ENCODE measurements around the gene DNAAF3.
"Not testable (repeated sequence)": the region's sequence is repeated elsewhere in the genome, so short reads cannot be mapped to it uniquely, and the experiment has no call there.

DNAAF3 gene

DNA sequence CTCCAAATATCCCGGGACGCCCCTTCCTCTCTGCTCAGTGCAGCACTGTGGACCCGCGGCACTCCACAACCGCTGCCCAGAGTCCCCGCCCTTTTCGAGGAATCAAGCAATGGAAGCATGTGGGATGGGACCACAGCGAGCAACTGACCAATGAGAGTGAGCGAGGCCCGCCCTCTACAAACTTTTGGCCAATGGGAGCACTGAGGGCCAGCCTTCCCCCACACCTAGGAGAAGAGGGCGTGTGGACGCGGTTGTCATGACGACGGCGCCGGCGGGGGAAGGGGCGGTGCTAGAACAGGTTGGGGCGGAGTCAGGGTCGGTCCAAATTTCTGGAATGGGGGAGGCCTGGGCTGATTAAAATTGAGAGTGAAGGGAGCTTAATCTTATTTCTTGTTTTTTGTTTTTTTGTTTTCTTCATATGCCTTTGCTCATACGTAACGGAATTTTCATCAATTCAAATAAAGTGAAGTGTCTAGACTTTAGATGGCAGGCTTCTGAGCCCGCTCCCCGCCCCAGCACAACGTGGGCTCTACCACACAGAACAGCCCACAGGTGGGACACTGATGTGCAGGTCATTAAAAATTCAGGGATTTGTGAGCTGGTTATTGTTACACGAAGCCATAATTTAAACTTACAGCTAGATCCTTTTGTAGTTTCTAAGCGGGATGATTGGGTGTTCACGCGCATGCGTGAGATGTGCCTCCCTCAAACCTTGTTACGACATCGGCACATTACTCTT lies at the start of gene DNAAF3:
TSS of gene DNAAF3 (minus strand) at position 84 of the 739 bp plus-strand sequence. CDS start 200 bp downstream, outside the sequence.
- peak; percentile 94 for DNase-seq

GRCh38 chr19:55213547-55213946 lies 47.1 kb upstream of the DNAAF3 start:
- DNase-seq, result no peak

- no peak for DNase-seq
Measured at GRCh38 chr19:55212447-55212846, 46.0 kb upstream of the DNAAF3 start.

DNA sequence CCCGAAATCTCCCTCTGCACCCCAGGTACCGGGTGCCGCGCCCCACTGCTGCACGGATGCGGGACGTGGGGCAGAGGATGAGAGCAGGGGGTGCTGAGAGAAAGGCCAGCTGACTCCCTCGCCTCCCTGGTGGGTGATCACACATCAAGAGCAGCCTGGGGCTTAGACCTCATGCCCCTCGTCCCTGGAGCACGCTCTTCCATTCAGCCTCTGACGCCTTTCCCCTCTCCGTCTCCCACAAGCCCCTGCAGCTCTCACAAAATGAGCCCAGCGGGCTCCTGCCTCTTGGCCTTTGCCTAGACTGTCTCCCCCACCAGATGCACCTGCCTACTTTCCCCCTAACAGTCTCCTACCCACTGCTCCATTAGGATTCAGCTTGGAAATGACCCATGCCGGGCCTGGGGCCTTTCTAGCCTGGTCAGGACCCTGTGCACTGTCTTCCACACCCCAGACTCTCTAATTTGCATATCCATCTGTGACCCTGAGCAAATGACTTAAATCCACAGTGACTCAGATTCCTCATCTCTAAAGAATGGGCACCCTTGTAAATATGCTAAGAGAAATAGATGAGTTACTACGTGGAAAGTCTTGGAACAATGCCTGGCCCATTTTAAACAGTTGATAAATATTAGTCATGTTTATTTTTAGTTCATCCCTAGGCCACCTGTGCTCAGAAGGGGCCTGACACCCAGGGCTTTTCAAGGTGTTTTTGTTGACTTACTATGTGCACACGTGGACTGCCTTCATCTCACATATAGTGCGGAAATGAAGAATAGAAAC lies 43.5 kb upstream of the DNAAF3 start:
- peak; percentile 34 for DNase-seq

GRCh38 chr19:55208880-55209692 lies 42.7 kb upstream of the DNAAF3 start, which contains the start of gene PTPRH:
Gene PTPRH (minus strand): TSS chr19:55209501. CDS start chr19:55209433, 68 bp downstream.
- DNase-seq, result no peak

GRCh38 chr19:55206664-55207500 lies 40.5 kb upstream of the DNAAF3 start:
- DNase-seq, result peak; percentile 22

DNA sequence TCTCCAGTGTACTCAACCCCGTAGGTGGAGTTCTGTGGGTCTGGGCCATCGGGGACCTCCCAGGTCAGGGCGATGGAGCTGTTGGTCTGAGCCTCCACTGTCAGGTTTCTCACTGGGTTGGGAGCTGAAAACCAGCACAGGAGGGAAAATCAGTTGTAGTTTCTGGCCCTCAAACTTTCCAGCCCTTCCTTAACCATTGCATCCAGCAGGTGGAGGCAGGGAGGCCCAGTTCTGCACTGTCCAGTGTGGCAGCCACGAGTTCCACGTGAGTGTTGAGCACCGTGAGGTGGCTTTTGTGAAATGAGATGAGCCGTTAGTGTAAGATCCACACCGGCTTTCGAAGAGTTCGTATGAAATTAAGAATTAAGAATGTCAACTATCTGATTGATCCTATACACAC lies 35.8 kb upstream of the DNAAF3 start:
- not testable (repeated sequence) for DNase-seq

- no peak for DNase-seq
Measured at GRCh38 chr19:55199620-55200204, 33.3 kb upstream of the DNAAF3 start.

DNA sequence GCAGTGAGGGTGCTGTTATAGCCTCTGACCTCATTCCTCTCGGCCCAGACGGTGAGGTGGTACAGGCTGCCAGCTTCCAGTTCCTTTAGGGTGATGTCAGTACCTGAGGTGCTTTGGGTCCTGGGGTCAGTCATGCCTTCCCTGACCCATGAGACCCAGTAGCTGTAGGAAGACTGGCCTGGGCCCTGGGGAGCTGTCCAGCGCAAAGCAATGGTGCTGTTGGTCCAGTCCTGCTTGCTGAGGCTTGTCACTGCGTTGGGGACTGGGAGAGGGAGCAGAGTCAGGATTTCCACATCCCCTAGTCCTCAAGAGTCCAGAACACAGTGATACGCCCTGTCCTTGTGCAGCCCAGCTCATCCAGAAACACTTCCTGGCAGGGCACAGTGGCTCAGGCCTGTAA lies 32.2 kb upstream of the DNAAF3 start:
- DNase-seq, result no peak

GRCh38 chr19:55197528-55197927 lies 31.1 kb upstream of the DNAAF3 start:
- no peak for DNase-seq

DNA sequence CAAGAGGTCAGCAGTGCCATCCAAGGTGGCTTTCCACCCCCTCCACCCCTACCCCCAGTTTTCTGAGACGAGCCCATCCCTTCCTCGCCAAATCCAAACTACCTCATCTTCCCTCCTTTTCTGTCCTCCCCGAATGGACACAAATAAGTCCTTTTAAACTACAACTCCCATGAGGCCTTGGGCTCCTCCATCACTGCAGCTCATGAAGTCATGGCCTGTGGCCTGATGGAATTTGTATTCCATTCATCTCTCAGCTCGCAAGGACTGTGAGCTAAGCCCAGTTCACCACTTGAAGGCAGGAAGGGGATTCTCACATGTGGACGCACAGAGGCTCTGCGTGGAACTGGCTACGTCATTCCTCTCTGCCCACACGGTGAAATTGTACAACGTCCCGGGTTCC lies 30.4 kb upstream of the DNAAF3 start:
- no peak for DNase-seq

DNA sequence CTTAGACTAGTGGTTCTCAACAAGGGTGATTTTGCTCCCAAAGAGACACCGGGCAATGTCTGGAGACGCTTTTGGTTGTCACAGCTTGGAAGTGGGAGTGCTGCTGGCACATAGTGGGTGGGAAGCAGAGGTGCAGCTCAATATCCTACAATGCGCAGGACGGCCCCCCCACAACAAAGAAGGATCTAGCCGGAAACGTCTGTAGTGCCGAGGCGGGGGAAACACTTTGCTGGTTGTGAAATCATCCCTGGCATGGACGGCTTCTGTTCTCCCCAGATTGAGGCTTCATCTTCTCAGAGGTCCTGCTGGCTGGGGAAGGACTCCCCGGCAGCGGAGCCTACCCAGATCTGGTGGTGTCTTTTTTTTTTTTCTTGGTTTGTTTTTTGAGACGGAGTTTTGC lies 27.1 kb upstream of the DNAAF3 start:
- no peak for DNase-seq

- DNase-seq, result no peak
Measured at GRCh38 chr19:55189403-55189835, 23.0 kb upstream of the DNAAF3 start.

GRCh38 chr19:55188625-55189024 lies 22.2 kb upstream of the DNAAF3 start:
- no peak for DNase-seq

DNA sequence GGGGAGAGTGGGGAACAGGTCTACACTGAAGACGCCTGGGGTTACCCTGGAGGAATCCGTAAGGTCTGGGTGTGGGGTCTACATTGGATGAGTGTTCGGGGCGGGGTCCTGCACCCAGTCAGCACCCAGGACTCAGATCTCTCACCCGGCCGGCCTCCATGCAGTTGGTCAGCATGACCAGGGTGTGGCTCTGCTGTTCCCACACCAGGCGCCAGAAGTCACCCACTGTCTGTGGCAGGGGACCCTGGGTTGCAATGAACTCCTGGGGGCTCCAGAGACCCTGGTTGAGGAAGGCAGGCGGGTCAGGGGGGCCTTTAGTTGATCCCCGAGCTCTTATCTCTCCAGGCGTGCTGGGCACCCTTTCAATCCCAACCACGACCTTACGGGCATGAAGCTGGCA lies 19.7 kb upstream of the DNAAF3 start:
- no peak for DNase-seq

GRCh38 chr19:55181740-55182139 lies 15.3 kb upstream of the DNAAF3 start:
- no peak for DNase-seq

DNA sequence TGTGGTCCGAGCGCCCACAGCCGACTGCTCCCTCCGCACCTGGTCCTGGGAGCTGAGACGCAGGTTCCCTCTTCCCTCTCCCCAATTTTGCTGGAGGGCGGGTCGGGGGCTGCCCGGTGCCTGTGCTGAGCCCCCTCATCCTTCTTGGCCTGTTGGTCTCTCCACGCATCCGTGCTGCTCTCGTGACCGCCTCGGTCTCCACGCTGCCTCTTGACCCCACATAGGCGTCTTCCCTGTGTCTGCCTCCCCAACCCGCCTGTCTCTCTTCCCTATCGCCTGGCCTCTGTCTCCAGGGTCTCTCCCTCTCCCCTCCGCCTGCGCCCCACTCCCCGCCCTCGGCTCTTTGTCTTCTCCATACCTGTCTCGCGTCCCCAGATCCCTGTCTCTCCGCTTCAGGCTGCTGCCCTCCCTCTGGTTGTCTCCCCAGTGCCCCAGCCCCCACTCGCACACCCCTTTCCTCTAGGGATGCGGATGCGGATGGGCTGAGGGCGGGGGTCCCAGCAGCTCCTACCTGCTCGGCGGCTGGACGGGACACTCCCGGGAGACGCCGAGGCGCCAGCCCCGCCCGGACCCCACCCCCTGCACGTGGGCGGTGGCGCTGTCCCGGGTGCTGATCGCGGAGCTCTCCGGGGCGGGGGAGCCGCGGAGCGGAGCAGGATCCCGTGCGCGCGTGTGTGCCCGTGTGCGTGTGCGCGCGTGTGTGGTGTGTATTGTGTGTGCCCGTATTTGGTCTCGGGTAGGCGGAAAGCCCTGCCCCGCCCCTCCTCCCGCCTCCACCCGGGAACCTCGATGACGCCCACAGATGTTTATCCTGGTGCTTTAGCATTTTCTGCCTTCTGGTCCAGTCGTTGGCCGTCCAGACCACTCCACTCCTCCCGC lies 13.4 kb upstream of the DNAAF3 start, which contains the start of gene SYT5:
TSS of gene SYT5 (minus strand) at position 684 of the 879 bp plus-strand sequence. CDS start 1,248 bp downstream, outside the sequence.
- no peak for DNase-seq

GRCh38 chr19:55178781-55179599 lies 12.6 kb upstream of the DNAAF3 start:
- peak; percentile 80 for DNase-seq

- DNase-seq, result no peak
Measured at GRCh38 chr19:55176076-55176475, 9.7 kb upstream of the DNAAF3 start.
